Measurements from ENCODE around the gene NDUFS5.
"Not testable (repeated sequence)": the region's sequence is repeated elsewhere in the genome, so short reads cannot be mapped to it uniquely, and the experiment has no call there.

NDUFS5 gene

DNA sequence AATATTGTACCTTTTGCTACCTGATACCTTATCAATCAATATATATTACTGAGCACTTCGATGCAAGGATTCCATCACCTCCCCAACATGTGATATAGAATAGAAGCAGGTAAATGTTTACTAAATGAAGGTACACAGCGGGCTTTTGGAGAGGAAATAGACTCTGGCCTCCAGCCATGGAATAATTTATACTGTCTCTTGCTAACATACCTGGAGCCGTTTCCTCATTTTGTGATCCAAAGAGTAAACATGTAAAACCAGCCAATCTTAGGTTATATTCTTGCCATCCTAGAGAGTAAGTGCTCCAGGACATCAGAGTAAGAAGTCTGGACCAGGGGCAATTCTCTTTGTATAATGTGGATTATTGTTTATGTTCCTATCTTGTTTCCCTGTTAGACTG, 39.4 kb downstream of the NDUFS5 start:
- DNase-seq, result no peak

DNA sequence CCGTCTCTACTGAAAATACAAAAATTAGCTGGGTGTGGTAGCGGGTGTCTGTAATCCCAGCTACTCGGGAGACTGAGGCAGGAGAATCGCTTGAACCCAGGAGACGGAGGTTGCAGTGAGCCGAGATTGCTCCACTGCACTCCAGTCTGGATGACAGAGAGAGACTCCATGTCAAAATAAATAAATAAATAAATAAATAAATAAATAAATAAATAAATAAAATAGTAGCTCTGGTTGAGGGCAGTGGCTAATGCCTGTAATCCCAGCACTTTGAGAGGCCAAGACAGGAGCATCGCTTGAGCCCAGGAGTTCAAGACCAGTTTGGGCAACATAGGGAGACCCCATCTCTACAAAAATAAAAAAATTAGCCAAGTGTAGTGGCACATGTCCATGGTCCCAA, 42.1 kb downstream of the NDUFS5 start:
- not testable (repeated sequence) for DNase-seq

DNA sequence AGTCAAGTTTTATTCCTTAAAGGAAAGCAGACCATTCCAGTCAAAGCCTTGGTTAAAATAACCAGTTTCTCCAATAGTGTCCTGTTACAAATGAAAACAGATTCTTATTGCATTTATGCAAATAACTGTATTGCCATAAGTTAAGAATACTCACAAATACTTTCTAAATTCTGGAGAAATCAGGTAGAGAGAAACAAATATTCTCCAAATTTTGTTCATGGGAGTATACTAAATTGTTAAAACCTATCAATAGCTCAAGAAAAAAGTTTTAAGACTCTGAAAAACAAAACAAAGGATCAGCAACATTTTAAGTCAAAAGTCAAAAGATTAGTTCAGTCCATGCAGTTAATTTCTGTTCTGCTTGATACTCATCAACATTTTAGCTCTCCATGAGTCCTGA, 45.4 kb downstream of the NDUFS5 start:
- not testable (repeated sequence) for DNase-seq

DNA sequence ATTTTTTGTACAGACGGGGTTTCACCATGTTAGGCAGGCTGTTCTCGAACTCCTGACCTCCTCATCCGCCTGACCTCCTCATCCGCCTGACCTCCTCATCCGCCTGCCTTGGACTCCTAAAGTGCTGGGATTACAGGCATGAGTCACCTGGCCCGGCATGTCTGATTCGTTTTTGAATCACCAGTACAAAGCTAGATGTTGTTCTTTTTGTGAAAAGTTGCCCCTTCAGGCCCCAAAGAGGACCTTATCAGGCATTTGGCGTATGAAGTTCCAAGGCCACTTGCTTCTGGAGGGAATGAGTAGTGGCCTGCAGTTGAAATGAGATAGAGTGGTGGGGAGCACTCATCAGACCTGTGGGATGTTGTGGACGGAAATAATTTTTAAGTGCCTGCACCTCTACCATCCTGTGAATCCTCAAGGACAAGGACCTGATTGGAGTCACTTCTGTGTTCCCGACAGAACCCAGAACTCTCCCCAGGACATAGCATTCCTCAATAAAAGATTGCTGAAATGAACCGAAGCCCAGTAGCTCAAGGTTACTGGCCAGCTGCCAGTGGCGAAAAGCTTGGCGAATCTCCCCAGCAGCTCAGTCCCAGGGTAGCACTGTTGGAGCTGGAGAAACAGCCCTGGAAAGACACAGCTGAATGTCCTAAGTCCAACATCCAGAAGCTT, 50.1 kb downstream of the NDUFS5 start:
- DNase-seq, result peak; percentile 23

DNA sequence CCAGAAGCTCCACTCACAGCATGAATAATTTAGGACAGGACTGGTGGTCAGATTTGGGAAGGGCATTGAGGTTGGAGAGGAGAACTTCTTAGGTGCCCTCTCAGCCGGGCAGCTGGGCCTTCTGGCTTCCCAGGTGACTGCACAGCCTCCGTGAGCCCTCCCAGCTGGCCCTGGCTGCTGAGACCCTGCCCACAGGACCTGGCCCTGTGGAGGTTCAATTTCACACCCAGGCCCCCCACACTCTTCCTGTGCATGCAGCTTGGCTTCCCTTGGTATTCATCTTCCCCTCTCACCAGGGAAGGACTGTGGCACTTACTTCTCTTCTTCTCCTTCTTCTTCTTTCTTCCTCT, 50.6 kb downstream of the NDUFS5 start:
- no peak for DNase-seq

DNA sequence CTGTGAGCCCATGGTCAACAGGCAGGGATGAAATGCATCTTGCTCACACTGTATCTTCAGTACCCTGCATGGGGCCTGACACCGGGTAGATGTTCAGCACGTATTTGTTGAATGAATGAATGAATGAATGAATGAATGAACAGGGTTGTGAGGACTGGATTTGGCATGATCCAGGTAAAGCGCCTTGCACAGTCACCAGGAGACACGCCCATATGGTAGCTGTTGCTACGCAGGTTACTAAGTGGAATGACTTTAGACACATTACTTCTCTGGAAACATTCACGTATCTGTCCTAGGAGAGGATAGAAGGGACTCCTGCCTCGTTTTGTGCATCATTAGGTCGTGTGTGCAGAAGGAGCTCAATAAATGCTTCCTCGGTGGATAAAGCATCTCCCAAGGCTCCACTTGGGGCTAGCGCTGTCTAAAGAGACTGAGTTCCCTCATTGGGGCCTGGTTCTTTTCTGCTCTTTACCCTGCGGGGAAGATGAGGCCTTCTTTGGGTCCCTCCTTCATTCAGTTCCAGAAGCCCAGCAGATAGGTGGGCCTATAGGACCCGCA, 54.2 kb downstream of the NDUFS5 start:
- DNase-seq, result no peak

DNA sequence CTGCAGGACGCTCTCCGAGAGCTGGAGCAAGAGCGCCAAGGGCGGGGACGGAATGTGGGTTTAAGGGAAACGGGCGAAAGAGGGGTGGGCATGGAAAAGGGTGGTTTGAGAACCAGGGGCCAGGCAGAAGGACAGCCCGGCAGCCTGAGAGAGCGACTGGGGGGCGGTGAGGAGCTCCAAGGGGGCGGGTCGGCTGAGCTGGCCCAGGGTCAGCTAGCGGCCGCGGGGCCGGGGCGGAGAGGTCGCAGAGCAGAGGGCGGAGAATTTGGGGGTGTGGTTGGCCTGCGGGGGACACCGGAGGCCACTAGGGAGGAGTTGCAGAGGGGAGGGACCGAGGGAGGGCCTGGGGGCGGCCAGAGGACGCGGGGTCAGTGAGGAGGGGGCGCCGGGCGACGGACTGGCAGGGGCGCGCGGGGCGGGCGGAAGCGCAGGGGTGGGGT, 54.7 kb downstream of the NDUFS5 start:
- DNase-seq, result no peak

DNA sequence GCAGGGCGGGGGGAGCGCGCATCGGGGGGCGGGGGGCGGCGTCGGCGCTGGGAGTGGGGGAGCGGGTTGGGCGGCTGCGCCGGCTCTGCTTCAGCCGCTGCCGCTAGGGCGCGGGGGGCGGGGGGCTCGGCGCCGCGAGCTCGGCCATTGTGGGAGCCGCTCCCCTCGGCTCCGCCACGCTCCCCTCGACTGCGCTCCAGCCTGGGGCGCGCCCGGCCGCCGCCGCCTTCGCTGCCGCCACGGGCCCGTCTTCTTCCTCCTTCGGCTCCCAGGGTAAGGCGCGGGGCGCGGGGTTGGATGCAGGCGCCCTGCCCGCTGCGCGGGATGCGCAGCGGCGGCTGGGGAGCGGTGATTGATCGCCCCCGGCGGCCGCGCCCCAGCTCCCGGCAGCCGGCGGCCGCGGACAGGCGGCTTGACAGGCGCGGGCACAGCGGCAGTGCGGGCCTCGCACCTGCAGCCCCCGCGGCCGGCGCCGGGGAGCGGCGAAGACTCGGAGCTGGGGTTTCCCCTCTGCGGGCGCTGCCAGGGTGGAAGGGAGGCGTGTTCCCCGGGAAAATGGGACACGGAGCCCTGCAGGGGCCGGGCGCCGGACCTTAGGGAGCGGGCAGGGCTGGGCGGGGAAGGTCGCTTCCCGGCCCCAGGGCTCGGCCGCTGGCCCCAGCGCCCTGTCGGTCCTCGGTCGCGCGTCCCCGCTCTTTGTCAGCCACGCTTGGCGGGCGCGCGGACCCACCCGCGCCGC, 55.3 kb downstream of the NDUFS5 start:
- no peak for DNase-seq

DNA sequence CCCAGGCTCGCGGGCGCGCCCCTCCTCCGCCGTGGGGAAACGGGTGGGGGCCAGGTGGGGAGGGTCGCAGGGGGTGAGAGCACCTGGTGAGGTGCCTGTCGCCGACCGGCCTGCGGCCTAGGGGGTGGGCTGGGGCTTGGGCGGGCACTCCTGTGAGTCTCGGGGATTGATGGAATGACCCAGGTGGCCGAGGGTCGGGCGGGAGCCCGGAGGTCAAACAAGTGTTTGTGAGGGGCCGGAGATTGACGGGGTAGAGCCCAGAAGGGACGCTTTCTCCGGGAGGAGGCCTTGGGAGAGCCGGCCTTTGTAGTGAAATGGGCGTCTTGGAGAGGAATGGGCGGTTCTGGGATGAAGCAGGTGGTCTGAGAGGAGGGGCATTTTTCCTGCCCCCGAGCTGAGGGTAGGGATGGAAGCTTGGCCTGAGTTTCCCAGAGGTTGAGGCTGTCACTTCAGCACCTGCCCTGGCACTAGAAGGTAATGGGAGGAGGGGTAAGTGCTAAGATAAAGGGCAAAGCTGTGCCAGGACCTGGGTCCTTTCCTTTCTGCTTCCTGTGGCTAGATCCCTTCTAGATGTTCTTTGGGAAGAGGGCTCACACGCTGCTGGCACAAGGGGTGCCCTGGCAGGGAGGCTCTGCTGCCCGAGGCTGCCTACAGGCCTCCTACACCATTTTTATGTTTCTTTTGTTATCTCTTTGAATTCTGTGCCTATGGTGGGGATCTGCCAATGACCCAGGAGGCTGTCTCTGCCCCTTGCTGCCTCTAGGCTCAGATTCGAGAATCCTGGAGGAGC, 56.1 kb downstream of the NDUFS5 start:
- DNase-seq, result no peak

DNA sequence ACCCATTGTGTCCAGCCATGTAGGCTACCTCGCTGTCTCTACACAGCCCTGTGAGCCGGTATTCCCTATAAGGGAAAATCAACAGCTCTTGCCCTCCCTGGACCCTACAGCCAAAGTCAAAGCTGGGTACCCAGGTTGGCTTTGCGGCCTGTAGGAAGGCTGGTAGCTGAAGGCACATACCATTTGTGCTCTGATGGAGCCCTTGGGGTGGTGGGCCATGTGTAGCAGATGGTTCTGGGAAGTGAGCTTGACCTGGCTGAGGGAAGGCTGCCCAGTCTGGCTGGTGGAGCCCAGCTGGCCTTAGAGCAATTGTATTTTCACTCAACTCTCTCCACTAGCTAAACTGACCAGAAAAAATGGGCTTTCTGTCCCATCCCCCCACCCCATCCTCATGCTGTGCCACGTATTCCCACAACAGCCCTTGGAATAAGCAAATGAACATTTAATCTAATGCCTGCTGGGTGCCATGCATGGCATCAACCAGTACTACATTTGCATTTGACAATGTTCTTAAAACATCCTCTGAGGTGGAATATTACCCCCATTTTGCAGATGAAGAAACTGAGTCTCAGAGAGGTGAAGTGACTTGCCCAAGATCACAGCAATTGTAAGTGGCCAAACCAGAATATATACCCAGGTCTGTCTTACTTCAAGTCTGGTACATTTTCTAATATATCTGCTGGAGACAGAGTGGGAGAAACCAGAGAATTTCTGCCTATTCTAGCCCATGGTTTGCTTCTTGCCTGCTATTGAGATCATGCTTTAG, 56.8 kb downstream of the NDUFS5 start:
- no peak for DNase-seq

DNA sequence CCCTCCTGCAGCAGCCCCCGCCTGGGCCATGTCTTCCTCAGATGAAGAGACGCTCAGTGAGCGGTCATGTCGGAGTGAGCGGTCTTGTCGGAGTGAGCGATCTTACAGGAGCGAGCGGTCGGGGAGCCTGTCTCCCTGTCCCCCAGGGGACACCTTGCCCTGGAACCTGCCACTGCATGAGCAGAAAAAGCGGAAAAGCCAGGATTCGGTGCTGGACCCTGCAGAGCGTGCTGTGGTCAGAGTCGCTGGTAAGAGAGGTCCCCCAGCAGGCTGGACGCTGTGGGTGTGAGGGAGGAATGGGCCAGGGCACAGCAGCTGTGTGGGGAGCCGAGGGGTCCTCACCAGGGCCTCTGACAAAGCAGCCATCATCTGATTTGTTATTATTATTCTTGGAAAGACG, 58.0 kb downstream of the NDUFS5 start:
- no peak for DNase-seq

Measured in NCI-H446 treated with DMSO at 0.1 percent for 48 hours (cell line).